Measurements from ENCODE around the gene ADAT2. TPM values are rescaled to one million over a fixed set of nuclear protein-coding genes. Genes with fewer than 3 reads are reported as not detected.

Gene ADAT2
- total and polyA plus RNA-seq, 2 donors (not counting 3 experiments of a cell fraction or from before 2014, with no cell fraction given) = 5.4 to 9.8 TPM

DNA sequence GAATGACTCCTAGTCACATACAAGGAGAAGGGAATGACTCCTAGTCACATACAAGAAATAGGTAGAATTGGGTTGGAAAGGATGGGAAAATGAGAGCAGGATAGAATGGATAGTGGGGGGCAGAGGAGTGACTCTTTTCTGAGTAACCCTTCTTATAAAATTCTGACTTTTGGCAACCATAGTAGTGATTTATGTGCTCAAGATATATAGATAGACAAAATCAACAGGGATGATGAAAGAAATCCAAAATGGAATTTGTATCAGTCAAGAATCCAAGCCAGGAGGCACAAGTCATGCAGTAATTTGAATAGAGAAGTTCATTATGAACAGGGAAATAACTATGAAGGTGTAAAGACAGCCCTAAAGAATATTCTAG lies 41.7 kb downstream of the ADAT2 start:
- no peak overlapping the region for H3K27ac ChIP-seq (ENCODE audit: insufficient read depth, low read depth, low read length)
- ChIA-PET CTCF (no interaction called here), POLR2A (no interaction called here)
- TF ChIP-seq GATA2 (IDR thresholded peaks at IDR 0.05; ENCODE audit: insufficient read depth, insufficient read length, low read depth, low read length) = no peak
- no peak for TF ChIP-seq POLR2A (IDR thresholded peaks at IDR 0.05; ENCODE audit: low read depth, low read length)
- no peak for TF ChIP-seq EZH2 (IDR thresholded peaks at IDR 0.05; ENCODE audit: borderline replicate concordance, low read depth, low read length, severe bottlenecking)
- no peak for TF ChIP-seq FOS (IDR thresholded peaks at IDR 0.05; ENCODE audit: borderline replicate concordance, insufficient read depth, low read length)
- TF ChIP-seq, protein P1, sequence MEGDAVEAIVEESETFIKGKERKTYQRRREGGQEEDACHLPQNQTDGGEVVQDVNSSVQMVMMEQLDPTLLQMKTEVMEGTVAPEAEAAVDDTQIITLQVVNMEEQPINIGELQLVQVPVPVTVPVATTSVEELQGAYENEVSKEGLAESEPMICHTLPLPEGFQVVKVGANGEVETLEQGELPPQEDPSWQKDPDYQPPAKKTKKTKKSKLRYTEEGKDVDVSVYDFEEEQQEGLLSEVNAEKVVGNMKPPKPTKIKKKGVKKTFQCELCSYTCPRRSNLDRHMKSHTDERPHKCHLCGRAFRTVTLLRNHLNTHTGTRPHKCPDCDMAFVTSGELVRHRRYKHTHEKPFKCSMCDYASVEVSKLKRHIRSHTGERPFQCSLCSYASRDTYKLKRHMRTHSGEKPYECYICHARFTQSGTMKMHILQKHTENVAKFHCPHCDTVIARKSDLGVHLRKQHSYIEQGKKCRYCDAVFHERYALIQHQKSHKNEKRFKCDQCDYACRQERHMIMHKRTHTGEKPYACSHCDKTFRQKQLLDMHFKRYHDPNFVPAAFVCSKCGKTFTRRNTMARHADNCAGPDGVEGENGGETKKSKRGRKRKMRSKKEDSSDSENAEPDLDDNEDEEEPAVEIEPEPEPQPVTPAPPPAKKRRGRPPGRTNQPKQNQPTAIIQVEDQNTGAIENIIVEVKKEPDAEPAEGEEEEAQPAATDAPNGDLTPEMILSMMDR (IDR thresholded peaks at IDR 0.05; ENCODE audit: extremely low read depth in 1 of 2, insufficient read depth in 1 of 2, low read depth in 1 of 2, low read length in 2 of 2) = no peak
- DNase-seq (ENCODE audit: low read depth, low spot score) = no peak
- no peak for FAIRE-seq
- no peak overlapping the region for H3K9ac ChIP-seq (replicated peaks; ENCODE audit: extremely low read depth, insufficient read depth, low read length)
- no peaks in the 10 kb centered on the region for H3K36me3 ChIP-seq (ENCODE audit: control insufficient read depth in 2 of 2, extremely low read depth in 1 of 2, insufficient read depth in 2 of 2, low read length in 2 of 2)
- no peaks in the 10 kb centered on the region for H3K9me1 ChIP-seq (replicated peaks; ENCODE audit: control insufficient read depth, extremely low read depth, insufficient read depth, low read length)
- no peaks in the 10 kb centered on the region for H4K20me1 ChIP-seq (replicated peaks; ENCODE audit: control insufficient read depth, extremely low read depth, insufficient read depth, low read length)
- H3K79me2 ChIP-seq (ENCODE audit: control insufficient read depth, insufficient read depth, low read length) = no peaks in the 10 kb centered on the region
- H3K27me3 ChIP-seq (ENCODE audit: control insufficient read depth in 2 of 2, insufficient read depth in 2 of 2, low read length in 2 of 2) = no peaks in the 10 kb centered on the region
- no peak overlapping the region for H3K4me2 ChIP-seq (ENCODE audit: insufficient read depth, low read length)
- dilution Hi-C loops (cut with MboI; ENCODE audit: extremely low pct_ligation_motif_present, low sequenced_read_pairs) (no loop called here), intact Hi-C loops (cut with micrococcal nuclease) (no loop called here)
- BruUV-seq (replicated peaks) = no TSS peak
- no peak overlapping the region for H2AFZ ChIP-seq (ENCODE audit: low read depth, low read length)
- no peak overlapping the region for H3K4me3 ChIP-seq (replicated peaks in 1 of 3; ENCODE audit: insufficient read depth in 1 of 3, low read depth in 1 of 3, low read length in 3 of 3)
- no peaks in the 10 kb centered on the region for H3K4me1 ChIP-seq (ENCODE audit: control insufficient read depth, extremely low read depth, insufficient read depth, low read length)
- H3K9me3 ChIP-seq (replicated peaks; ENCODE audit: control insufficient read depth, insufficient read depth, low read length) = no peaks in the 10 kb centered on the region

DNA sequence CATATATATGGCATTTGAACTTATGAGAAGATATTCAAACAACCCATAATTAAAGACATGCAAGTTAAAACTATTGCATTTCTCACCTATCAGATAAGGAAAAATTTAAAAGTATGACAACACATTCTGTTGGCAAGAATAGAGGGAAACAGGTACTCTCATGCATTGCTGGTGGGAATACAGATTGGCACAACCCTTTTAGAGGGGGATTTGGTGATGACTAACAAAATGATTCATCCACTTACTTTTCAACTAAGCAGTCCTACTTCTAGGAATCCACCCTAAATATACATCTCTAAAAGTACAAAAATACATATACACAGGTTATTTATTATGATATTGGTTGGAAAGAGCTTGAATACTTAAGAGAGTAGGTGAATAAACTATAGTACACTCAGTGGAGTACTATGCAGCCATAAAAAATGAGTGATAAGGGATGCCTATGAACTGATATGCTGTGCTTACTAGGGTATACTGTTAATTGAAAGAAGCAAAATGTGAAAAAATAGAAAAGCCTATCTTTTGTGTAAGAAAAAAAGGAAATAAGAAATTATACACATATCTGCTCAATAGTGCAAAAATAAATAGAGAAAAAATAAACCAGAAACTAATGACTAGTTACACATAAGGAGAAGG lies 42.2 kb downstream of the ADAT2 start:
- Histone ChIP-seq H4K20me1 (replicated peaks; ENCODE audit: control insufficient read depth, extremely low read depth, insufficient read depth, low read length) (no peaks in the 10 kb centered on the region), H2AFZ (ENCODE audit: low read depth, low read length) (no peak overlapping the region), H3K9me1 (replicated peaks; ENCODE audit: control insufficient read depth, extremely low read depth, insufficient read depth, low read length) (no peaks in the 10 kb centered on the region), H3K9me3 (replicated peaks; ENCODE audit: control insufficient read depth, insufficient read depth, low read length) (no peaks in the 10 kb centered on the region), H3K4me3 (replicated peaks in 1 of 3; ENCODE audit: insufficient read depth in 1 of 3, low read depth in 1 of 3, low read length in 3 of 3) (no peak overlapping the region), H3K36me3 (ENCODE audit: control insufficient read depth in 2 of 2, extremely low read depth in 1 of 2, insufficient read depth in 2 of 2, low read length in 2 of 2) (no peaks in the 10 kb centered on the region), H3K4me1 (ENCODE audit: control insufficient read depth, extremely low read depth, insufficient read depth, low read length) (no peaks in the 10 kb centered on the region), H3K4me2 (ENCODE audit: insufficient read depth, low read length) (no peak overlapping the region), H3K27me3 (ENCODE audit: control insufficient read depth in 2 of 2, insufficient read depth in 2 of 2, low read length in 2 of 2) (no peaks in the 10 kb centered on the region), H3K9ac (replicated peaks; ENCODE audit: extremely low read depth, insufficient read depth, low read length) (no peak overlapping the region), H3K79me2 (ENCODE audit: control insufficient read depth, insufficient read depth, low read length) (no peaks in the 10 kb centered on the region), H3K27ac (ENCODE audit: insufficient read depth, low read depth, low read length) (no peak overlapping the region)
- FAIRE-seq (no peak), DNase-seq (ENCODE audit: low read depth, low spot score) (no peak)
- dilution Hi-C loops (cut with MboI; ENCODE audit: extremely low pct_ligation_motif_present, low sequenced_read_pairs) (no loop called here), intact Hi-C loops (cut with micrococcal nuclease) (no loop called here)
- no TSS peak for BruUV-seq (replicated peaks)
- ChIA-PET POLR2A (no interaction called here), CTCF (no interaction called here)
- TF ChIP-seq, protein P2, sequence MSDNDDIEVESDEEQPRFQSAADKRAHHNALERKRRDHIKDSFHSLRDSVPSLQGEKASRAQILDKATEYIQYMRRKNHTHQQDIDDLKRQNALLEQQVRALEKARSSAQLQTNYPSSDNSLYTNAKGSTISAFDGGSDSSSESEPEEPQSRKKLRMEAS (IDR thresholded peaks at IDR 0.05; ENCODE audit: insufficient read depth, insufficient read length) = no peak
- TF ChIP-seq POLR2AphosphoS5 (IDR thresholded peaks at IDR 0.05; ENCODE audit: insufficient read depth, low read depth, low read length) (no peak), MYC (IDR thresholded peaks at IDR 0.05; ENCODE audit: low read depth, low read length) (no peak), FOS (IDR thresholded peaks at IDR 0.05; ENCODE audit: borderline replicate concordance, insufficient read depth, low read length) (no peak), POLR2A (IDR thresholded peaks at IDR 0.05; ENCODE audit: low read depth, low read length) (no peak), JUN (IDR thresholded peaks at IDR 0.05; ENCODE audit: borderline replicate concordance, insufficient read depth, insufficient read length, low read depth) (no peak), EZH2 (IDR thresholded peaks at IDR 0.05; ENCODE audit: borderline replicate concordance, low read depth, low read length, severe bottlenecking) (no peak), GATA2 (IDR thresholded peaks at IDR 0.05; ENCODE audit: insufficient read depth, insufficient read length, low read depth, low read length) (no peak)
- TF ChIP-seq, protein P1 (IDR thresholded peaks at IDR 0.05; ENCODE audit: extremely low read depth in 1 of 2, insufficient read depth in 1 of 2, low read depth in 1 of 2, low read length in 2 of 2) = no peak
